ENCODE results near the gene CFLAR.
"Not testable (repeated sequence)": the region's sequence is repeated elsewhere in the genome, so short reads cannot be mapped to it uniquely, and the experiment has no call there.

The CFLAR gene

GRCh38 chr2:201138401-201138970, 22.5 kb downstream of the CFLAR start:
- H3F3A ChIP-seq (ENCODE audit: control insufficient read depth, insufficient read depth) = no peaks in the 10 kb centered on the region
- H4K20me1 ChIP-seq (ENCODE audit: control insufficient read depth, insufficient read depth, low read depth, low read length) = no peaks in the 10 kb centered on the region
- H3K4me3 ChIP-seq (ENCODE audit: low read length) = no peak overlapping the region
- H3K36me3 ChIP-seq (ENCODE audit: control insufficient read depth, low read length) = peaks cover 3% of the 10 kb centered on the region; the same call in 1 of the 2 replicates
- H3K4me1 ChIP-seq (ENCODE audit: control insufficient read depth, low read length) = no peaks in the 10 kb centered on the region
- H3K79me2 ChIP-seq (ENCODE audit: control insufficient read depth, low read length) = no peaks in the 10 kb centered on the region
- H3K27me3 ChIP-seq (ENCODE audit: control insufficient read depth, low read length) = no peaks in the 10 kb centered on the region
- H3K9me2 ChIP-seq (replicated peaks; ENCODE audit: control insufficient read depth, low read length) = no peaks in the 10 kb centered on the region
- no peak for TF ChIP-seq EZH2phosphoT487 (IDR thresholded peaks at IDR 0.05; ENCODE audit: borderline replicate concordance, low read length)
- TF ChIP-seq CTCF (IDR thresholded peaks at IDR 0.05; ENCODE audit: low read depth, low read length, poor library complexity, severe bottlenecking) = no peak
- no peak overlapping the region for H3K27ac ChIP-seq (ENCODE audit: low read depth, low read length)
- no peak overlapping the region for H3K4me2 ChIP-seq (ENCODE audit: low read length)
- no peaks in the 10 kb centered on the region for H3K9me3 ChIP-seq (ENCODE audit: control insufficient read depth, insufficient read depth, low read length)

- not testable (repeated sequence) for H3K4me3 ChIP-seq (ENCODE audit: low read length); H3F3A ChIP-seq (ENCODE audit: control insufficient read depth, insufficient read depth); H3K27ac ChIP-seq (ENCODE audit: low read depth, low read length); H3K9me3 ChIP-seq (ENCODE audit: control insufficient read depth, insufficient read depth, low read length); H3K9me2 ChIP-seq (replicated peaks; ENCODE audit: control insufficient read depth, low read length); H3K36me3 ChIP-seq (ENCODE audit: control insufficient read depth, low read length); H3K4me2 ChIP-seq (ENCODE audit: low read length); H3K27me3 ChIP-seq (ENCODE audit: control insufficient read depth, low read length); H3K79me2 ChIP-seq (ENCODE audit: control insufficient read depth, low read length); H4K20me1 ChIP-seq (ENCODE audit: control insufficient read depth, insufficient read depth, low read depth, low read length); H3K4me1 ChIP-seq (ENCODE audit: control insufficient read depth, low read length)
Measured at GRCh38 chr2:201138986-201139781, 23.2 kb downstream of the CFLAR start.

GRCh38 chr2:201139836-201140604, 24.1 kb downstream of the CFLAR start:
- H3K79me2 ChIP-seq (ENCODE audit: control insufficient read depth, low read length) = no peaks in the 10 kb centered on the region
- no peak overlapping the region for H3K4me3 ChIP-seq (ENCODE audit: low read length)
- H3K9me2 ChIP-seq (replicated peaks; ENCODE audit: control insufficient read depth, low read length) = no peaks in the 10 kb centered on the region
- peaks cover 3% of the 10 kb centered on the region; the same call in 1 of the 2 replicates for H3K36me3 ChIP-seq (ENCODE audit: control insufficient read depth, low read length)
- no peak overlapping the region for H3K4me2 ChIP-seq (ENCODE audit: low read length)
- no peaks in the 10 kb centered on the region for H4K20me1 ChIP-seq (ENCODE audit: control insufficient read depth, insufficient read depth, low read depth, low read length)
- no peaks in the 10 kb centered on the region for H3K4me1 ChIP-seq (ENCODE audit: control insufficient read depth, low read length)
- H3F3A ChIP-seq (ENCODE audit: control insufficient read depth, insufficient read depth) = no peaks in the 10 kb centered on the region
- TF ChIP-seq EZH2phosphoT487 (IDR thresholded peaks at IDR 0.05; ENCODE audit: borderline replicate concordance, low read length) (no peak), CTCF (IDR thresholded peaks at IDR 0.05; ENCODE audit: low read depth, low read length, poor library complexity, severe bottlenecking) (no peak)
- H3K27me3 ChIP-seq (ENCODE audit: control insufficient read depth, low read length) = no peaks in the 10 kb centered on the region
- no peak overlapping the region for H3K27ac ChIP-seq (ENCODE audit: low read depth, low read length)
- no peaks in the 10 kb centered on the region for H3K9me3 ChIP-seq (ENCODE audit: control insufficient read depth, insufficient read depth, low read length)

Measured in DOHH2 (cell line).